ENCODE data around the gene NR5A1. TPM values are rescaled to one million over a fixed set of nuclear protein-coding genes. Genes with fewer than 3 reads are reported as not detected.

Gene NR5A1
- total and polyA plus RNA-seq, 7 donors: 0.03 to 0.60 TPM; not detected in 5

- 37 to 51% methylated on average over 85 of the region's 85 CpGs for WGBS, 2 donors
- TF ChIP-seq EP300 (IDR thresholded peaks at IDR 0.05): no peak
- TF ChIP-seq CTCF (IDR thresholded peaks at IDR 0.05): no peak
- no peak for TF ChIP-seq POLR2A (IDR thresholded peaks at IDR 0.05)
- no peak for TF ChIP-seq POLR2AphosphoS5 (IDR thresholded peaks at IDR 0.05)
- Histone ChIP-seq H3K27me3 (peaks cover 39 to 56% (median 52%) of the 10 kb centered on the region in 3 donors), H3K4me3 (no peak overlapping the region), H3K27ac (no peak overlapping the region), H3K9me3 (no peaks in the 10 kb centered on the region), H3K4me1 (peaks cover 0 to 16% (median 6%) of the 10 kb centered on the region in 4 donors), H3K36me3 (no peaks in the 10 kb centered on the region)
- peak; percentile 19 for DNase-seq
- intact Hi-C loops (cut with DNase I): no loop called here
These were observed 54.2 kb downstream of the NR5A1 start for GRCh38 chr9:124452841-124453585.

- Histone ChIP-seq H3K4me1 (peaks cover 0 to 16% (median 6%) of the 10 kb centered on the region in 4 donors), H3K9me3 (no peaks in the 10 kb centered on the region), H3K36me3 (no peaks in the 10 kb centered on the region), H3K27me3 (peaks cover 39 to 56% (median 52%) of the 10 kb centered on the region in 3 donors), H3K4me3 (no peak overlapping the region), H3K27ac (no peak overlapping the region)
- TF ChIP-seq CTCF (IDR thresholded peaks at IDR 0.05): no peak
- TF ChIP-seq POLR2AphosphoS5 (IDR thresholded peaks at IDR 0.05): no peak
- no peak for TF ChIP-seq POLR2A (IDR thresholded peaks at IDR 0.05)
- TF ChIP-seq EP300 (IDR thresholded peaks at IDR 0.05): no peak
- intact Hi-C loops (cut with DNase I): no loop called here
- peak; percentile 46 for DNase-seq
- 80 to 84% methylated on average over 19 of the region's 19 CpGs for WGBS, 2 donors
These were observed 54.9 kb downstream of the NR5A1 start for GRCh38 chr9:124452326-124452725.

DNA sequence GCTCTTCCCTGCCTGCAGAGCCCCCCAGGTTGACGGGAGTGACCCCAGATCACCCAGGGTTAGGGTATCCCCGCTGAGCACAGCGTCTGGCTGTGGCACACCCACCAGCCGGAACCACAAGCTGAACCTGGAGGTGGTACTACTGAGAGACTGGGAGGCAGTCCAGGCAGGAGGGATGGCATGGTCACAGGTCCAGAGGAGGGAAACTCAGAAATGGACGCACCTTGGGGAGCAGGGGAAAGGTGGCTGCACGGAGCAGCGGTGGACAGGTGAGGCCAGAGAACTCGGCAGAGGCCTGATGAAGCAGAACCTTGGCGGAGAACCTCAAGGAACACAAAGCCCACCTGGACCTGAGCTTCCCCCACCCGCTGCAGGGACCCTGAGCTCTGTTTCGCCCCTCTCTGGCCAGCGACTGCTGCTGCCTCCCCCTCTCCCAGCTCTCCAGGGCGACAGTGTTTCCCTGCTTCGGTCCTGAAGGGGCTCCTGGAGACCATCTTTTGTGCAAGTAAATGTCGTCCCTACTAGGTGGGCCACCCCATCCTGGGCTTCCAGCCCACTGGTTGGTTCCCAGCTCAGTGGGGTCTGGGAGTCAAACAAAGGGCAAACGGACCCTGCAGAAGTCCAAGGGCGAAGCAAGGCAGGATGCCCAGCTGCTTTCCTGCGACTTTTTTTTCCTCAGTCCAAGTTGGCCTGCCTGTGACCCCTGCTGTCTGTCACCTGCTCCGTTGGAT lies 56.1 kb downstream of the NR5A1 start:
- Histone ChIP-seq H3K27ac (no peak overlapping the region), H3K27me3 (peaks cover 39 to 67% (median 52%) of the 10 kb centered on the region in 3 donors), H3K36me3 (no peaks in the 10 kb centered on the region), H3K4me1 (peaks cover 0 to 16% (median 6%) of the 10 kb centered on the region in 4 donors), H3K9me3 (no peaks in the 10 kb centered on the region), H3K4me3 (no peak overlapping the region)
- intact Hi-C loops (cut with DNase I): no loop called here
- TF ChIP-seq POLR2A (IDR thresholded peaks at IDR 0.05): no peak
- TF ChIP-seq EP300 (IDR thresholded peaks at IDR 0.05): no peak
- no peak for TF ChIP-seq CTCF (IDR thresholded peaks at IDR 0.05)
- no peak for TF ChIP-seq POLR2AphosphoS5 (IDR thresholded peaks at IDR 0.05)
- WGBS, 2 donors: 42 to 43% methylated on average over 19 of the region's 19 CpGs
- DNase-seq: no peak

DNA sequence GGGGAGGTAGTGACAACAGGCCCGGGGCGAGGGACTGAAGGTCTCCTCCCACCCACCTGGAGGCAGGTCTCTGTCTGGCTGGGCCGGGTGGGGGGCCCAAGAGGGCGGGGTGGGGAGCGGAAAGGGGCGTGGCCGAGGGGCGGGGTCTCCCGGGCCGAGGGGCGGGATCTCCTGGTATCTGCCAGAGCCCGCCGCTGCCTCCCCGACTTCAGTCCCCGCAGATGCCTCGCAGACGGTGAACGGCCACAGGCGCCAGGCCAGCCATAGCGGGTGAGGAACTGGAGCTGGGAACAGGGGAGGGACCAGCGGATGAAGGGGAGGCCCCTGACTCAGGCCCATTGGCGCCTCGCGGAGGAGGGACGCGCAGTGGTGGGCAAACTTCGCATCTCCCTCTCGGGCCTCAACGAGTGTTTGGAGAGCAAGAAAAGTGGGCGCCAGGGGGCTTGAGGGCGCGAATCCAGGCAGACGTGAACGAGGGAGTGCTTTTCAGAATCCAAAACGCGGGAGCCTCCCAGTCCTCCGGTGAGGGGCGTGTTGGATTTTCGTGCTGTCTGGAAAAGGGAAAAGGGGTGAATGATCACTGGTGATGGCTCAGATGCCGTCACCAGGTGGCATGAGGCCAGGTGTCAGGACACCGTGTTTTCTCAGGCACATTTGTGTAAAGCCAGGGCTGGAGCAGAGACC lies 56.8 kb downstream of the NR5A1 start, which contains the start of gene ADGRD2:
TSS of gene ADGRD2 (plus strand) at position 211 of the 684 bp plus-strand sequence. CDS start 1,216 bp downstream, outside the sequence.
- Histone ChIP-seq H3K36me3 (no peaks in the 10 kb centered on the region), H3K9me3 (no peaks in the 10 kb centered on the region), H3K4me3 (peak within 1 kb of the TSS in 1 of 4 donors; percentile 1), H3K4me1 (peaks cover 0 to 16% (median 6%) of the 10 kb centered on the region in 4 donors), H3K27ac (no peak within 1 kb of the TSS), H3K27me3 (peaks cover 39 to 67% (median 52%) of the 10 kb centered on the region in 3 donors)
- no peak for TF ChIP-seq POLR2AphosphoS5 (IDR thresholded peaks at IDR 0.05)
- TF ChIP-seq CTCF (IDR thresholded peaks at IDR 0.05): no peak
- TF ChIP-seq EP300 (IDR thresholded peaks at IDR 0.05): no peak
- no peak for TF ChIP-seq POLR2A (IDR thresholded peaks at IDR 0.05)
- WGBS, 2 donors: 6 to 12% methylated on average over 41 of the region's 41 CpGs
- intact Hi-C loops (cut with DNase I): no loop called here
- DNase-seq: no peak

Measured in sigmoid colon (tissue), 7 donors.